MCF 10A (cell line): ENCODE data around the gene MAGIX. TPM values are rescaled to one million over a fixed set of nuclear protein-coding genes. Genes with fewer than 3 reads are reported as not detected.
"Not testable (repeated sequence)": the region's sequence is repeated elsewhere in the genome, so short reads cannot be mapped to it uniquely, and the experiment has no call there.

Experiments used
- BruUV-seq: library from RNA; stranded (reverse); fragments of 400-500 nt; replicated peaks from 2 replicates; lab custom pipeline; 2021; lab: Mats Ljungman, UMichigan
- CTCF ChIA-PET: fragments of 300-600 bp; sonication (Branson Sonifier 250); formaldehyde crosslinking; extraction: SDS; loops from one replicate; lab custom pipeline; 2021; ENCODE audit warnings: antibody characterized with exemption, inconsistent platforms; lab: Yijun Ruan, JAX
- POLR2A ChIA-PET: fragments of 300-600, 350-650 bp; sonication (Branson Sonifier 250); formaldehyde crosslinking; extraction: SDS; loops from one replicate; lab custom pipeline; 2020; ENCODE audit warnings: antibody characterized with exemption, inconsistent platforms; lab: Yijun Ruan, JAX
- DNase-seq: peaks from one replicate; pipeline ENCODE4 v3.0.0-alpha.2; 2018; ENCODE audit not compliant: unreplicated experiment
- H3K27ac Mint-ChIP-seq: one replicate; pipeline ENCODE4 v1.8.0; 2022; ENCODE audit warnings: mild to moderate bottlenecking, low read depth, mixed read lengths; ENCODE audit not compliant: unreplicated experiment
- H3K27me3 Mint-ChIP-seq: one replicate; pipeline ENCODE4 v1.8.0; 2022; ENCODE audit warnings: mixed read lengths; ENCODE audit not compliant: insufficient read depth, unreplicated experiment
- H3K36me3 Mint-ChIP-seq: one replicate; pipeline ENCODE4 v1.8.0; 2022; ENCODE audit warnings: mild to moderate bottlenecking, moderate library complexity, mixed read lengths; ENCODE audit not compliant: insufficient read depth, unreplicated experiment
- H3K4me1 Mint-ChIP-seq: one replicate; pipeline ENCODE4 v1.8.0; 2022; ENCODE audit warnings: mixed read lengths; ENCODE audit not compliant: insufficient read depth, unreplicated experiment
- H3K4me3 Mint-ChIP-seq: one replicate; pipeline ENCODE4 v1.8.0; 2022; ENCODE audit warnings: mild to moderate bottlenecking, moderate library complexity, mixed read lengths; ENCODE audit not compliant: unreplicated experiment
- H3K9me3 Mint-ChIP-seq: one replicate; pipeline ENCODE4 v1.8.0; 2022; ENCODE audit warnings: mixed read lengths; ENCODE audit not compliant: unreplicated experiment
- CTCF ChIP-seq: fragments of 200-600 bp; IDR thresholded peaks from one replicate; pipeline ENCODE4 v1.8.0; 2022; ENCODE audit warnings: antibody characterized with exemption, mild to moderate bottlenecking; ENCODE audit not compliant: unreplicated experiment
- intact Hi-C: fragments of 100-400 bp; cut with micrococcal nuclease; formaldehyde crosslinking; loops from 2 replicates; pipeline ENCODE4 v1.14.1; 2022
- total RNA-seq: library from RNA; stranded (reverse); gene quantifications from 2 replicates; pipeline ENCODE4 v1.2.3, GENCODE V29; 2022

MAGIX gene
- total RNA-seq, 1 experiment from 2014 or later: 0.84 TPM

- Mint-ChIP-seq H3K9me3 (peaks cover 8% of the 10 kb centered on the region), H3K27ac (no peak overlapping the region), H3K4me3 (no peak overlapping the region), H3K36me3 (no peaks in the 10 kb centered on the region), H3K27me3 (no peaks in the 10 kb centered on the region), H3K4me1 (no peaks in the 10 kb centered on the region)
- BruUV-seq: no TSS peak
- POLR2A ChIA-PET: no interaction called here
- intact Hi-C loops: no loop called here
- no peak for DNase-seq
- CTCF ChIA-PET: no interaction called here
- no peak for TF ChIP-seq CTCF
These were observed 15.3 kb upstream of the MAGIX start for GRCh38 chrX:49147282-49147681.

- no peaks in the 10 kb centered on the region for H3K4me1 Mint-ChIP-seq
- H3K9me3 Mint-ChIP-seq: peaks cover 8% of the 10 kb centered on the region
- H3K36me3 Mint-ChIP-seq: no peaks in the 10 kb centered on the region
- POLR2A ChIA-PET: no interaction called here
- no peak for TF ChIP-seq CTCF
- no peaks in the 10 kb centered on the region for H3K27me3 Mint-ChIP-seq
- intact Hi-C loops: no loop called here
- H3K4me3 Mint-ChIP-seq: no peak overlapping the region
- no TSS peak for BruUV-seq
- peak overlapping the region; percentile 23 for H3K27ac Mint-ChIP-seq
- DNase-seq: no peak
- CTCF ChIA-PET: interaction anchor here (0.7 kb wide), 1 partner anchor 1655 kb away, joined by 4 read pairs; no protein-coding TSS in a partner anchor
These were observed 14.6 kb upstream of the MAGIX start for GRCh38 chrX:49147936-49148335.

- H3K36me3 Mint-ChIP-seq, BruUV-seq, H3K4me3 Mint-ChIP-seq, intact Hi-C loops, H3K4me1 Mint-ChIP-seq, H3K9me3 Mint-ChIP-seq, H3K27me3 Mint-ChIP-seq, DNase-seq, POLR2A ChIA-PET: not testable (repeated sequence)
- H3K27ac Mint-ChIP-seq: peak overlapping the region; percentile 23
- CTCF ChIA-PET: interaction anchor here (0.7 kb wide), 1 partner anchor 1654 kb away, joined by 4 read pairs; no protein-coding TSS in a partner anchor
These were observed 14.0 kb upstream of the MAGIX start for GRCh38 chrX:49148390-49149100.

- intact Hi-C loops, H3K27me3 Mint-ChIP-seq, H3K36me3 Mint-ChIP-seq, DNase-seq, BruUV-seq, H3K4me1 Mint-ChIP-seq, H3K27ac Mint-ChIP-seq, CTCF ChIA-PET, H3K9me3 Mint-ChIP-seq, POLR2A ChIA-PET, H3K4me3 Mint-ChIP-seq: not testable (repeated sequence)
These were observed 13.3 kb upstream of the MAGIX start for GRCh38 chrX:49149291-49149690.

- ChIA-PET POLR2A (interaction anchor here (3.4 kb wide), 1 partner anchor 13 kb away, joined by 31 read pairs; no protein-coding TSS in a partner anchor), CTCF (no interaction called here)
- no peak overlapping the region for H3K4me3 Mint-ChIP-seq
- no peaks in the 10 kb centered on the region for H3K27me3 Mint-ChIP-seq
- H3K27ac Mint-ChIP-seq: no peak overlapping the region
- peaks cover 7% of the 10 kb centered on the region for H3K4me1 Mint-ChIP-seq
- H3K36me3 Mint-ChIP-seq: peaks cover 7% of the 10 kb centered on the region
- no TSS peak for BruUV-seq
- TF ChIP-seq CTCF: no peak
- no peak for DNase-seq
- intact Hi-C loops: no loop called here
- H3K9me3 Mint-ChIP-seq: peaks cover 8% of the 10 kb centered on the region
These were observed 9.1 kb upstream of the MAGIX start for GRCh38 chrX:49153467-49153866.
